PC-3 (cell line): ENCODE data around the gene PIGZ.

ENCODE experiments used
- EZH2 ChIP-seq: fragments of 300-600 bp; sonication (generic); IDR thresholded peaks from one replicate; pipeline ENCODE4 v1.6.1; 2017; ENCODE audit warnings: antibody characterized with exemption, mild to moderate bottlenecking, low read length; ENCODE audit not compliant: unreplicated experiment
- TF ChIP-seq, protein P1 (sequence below): fragments of 300-600 bp; sonication (generic); conservative IDR thresholded peaks from 2 replicates; pipeline ENCODE4 v1.5.1; 2017; ENCODE audit warnings: antibody characterized with exemption, low read depth, mild to moderate bottlenecking, low read length

DNA sequence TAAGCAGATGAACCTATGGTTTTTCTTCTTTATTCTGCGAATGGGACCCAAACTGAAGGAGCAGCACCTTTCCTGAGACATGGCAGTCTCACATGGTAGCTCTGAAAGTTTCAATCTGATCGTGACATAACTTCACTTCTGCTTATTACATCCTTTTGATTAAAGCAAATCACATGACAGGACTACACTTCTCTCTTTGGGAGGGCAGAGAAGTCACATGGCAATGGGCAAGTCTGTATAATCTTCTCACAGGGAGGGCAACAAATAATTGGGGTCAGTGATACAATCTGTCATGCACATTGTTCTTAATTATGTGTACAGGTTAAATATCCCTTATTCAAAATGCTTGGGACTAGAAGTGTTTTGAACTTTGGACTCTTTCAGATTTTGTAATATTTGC is 47.9 kb downstream of the PIGZ start:
- no peak for TF ChIP-seq EZH2
- TF ChIP-seq, protein P1, sequence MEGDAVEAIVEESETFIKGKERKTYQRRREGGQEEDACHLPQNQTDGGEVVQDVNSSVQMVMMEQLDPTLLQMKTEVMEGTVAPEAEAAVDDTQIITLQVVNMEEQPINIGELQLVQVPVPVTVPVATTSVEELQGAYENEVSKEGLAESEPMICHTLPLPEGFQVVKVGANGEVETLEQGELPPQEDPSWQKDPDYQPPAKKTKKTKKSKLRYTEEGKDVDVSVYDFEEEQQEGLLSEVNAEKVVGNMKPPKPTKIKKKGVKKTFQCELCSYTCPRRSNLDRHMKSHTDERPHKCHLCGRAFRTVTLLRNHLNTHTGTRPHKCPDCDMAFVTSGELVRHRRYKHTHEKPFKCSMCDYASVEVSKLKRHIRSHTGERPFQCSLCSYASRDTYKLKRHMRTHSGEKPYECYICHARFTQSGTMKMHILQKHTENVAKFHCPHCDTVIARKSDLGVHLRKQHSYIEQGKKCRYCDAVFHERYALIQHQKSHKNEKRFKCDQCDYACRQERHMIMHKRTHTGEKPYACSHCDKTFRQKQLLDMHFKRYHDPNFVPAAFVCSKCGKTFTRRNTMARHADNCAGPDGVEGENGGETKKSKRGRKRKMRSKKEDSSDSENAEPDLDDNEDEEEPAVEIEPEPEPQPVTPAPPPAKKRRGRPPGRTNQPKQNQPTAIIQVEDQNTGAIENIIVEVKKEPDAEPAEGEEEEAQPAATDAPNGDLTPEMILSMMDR: no peak
